Stomach (tissue), 9 donors: ENCODE data around the gene HMOX2. TPM values are rescaled to one million over a fixed set of nuclear protein-coding genes. Genes with fewer than 3 reads are reported as not detected.

Experiments used
- DNase-seq, 2 donors: peaks; one replicate each; pipeline versions ENCODE4 v3.0.0 to v3.0.0-alpha.2; 2013 to 2019
- H3K27ac ChIP-seq, 5 donors: fragments of 200-600 bp in 4 of 5; sonication (generic) in 4 of 5; one replicate each; pipeline ENCODE4 v1.5.1; 2013 to 2019; ENCODE audit warnings: mild to moderate bottlenecking in 1 of 5, moderate library complexity in 1 of 5
- H3K27me3 ChIP-seq, 3 donors: fragments of 200-600 bp; sonication (generic); one replicate each; pipeline ENCODE4 v1.5.1; 2017 to 2019; ENCODE audit warnings: mixed run types in 1 of 3
- H3K36me3 ChIP-seq, 4 donors: fragments of 200-600 bp; sonication (generic); 1 replicate in 3 of 4; 2 replicates in 1 of 4; pipeline ENCODE4 v1.5.1; 2016 to 2019
- H3K4me1 ChIP-seq, 4 donors: fragments of 200-600 bp; sonication (generic); one replicate each; pipeline ENCODE4 v1.5.1; 2016 to 2019
- H3K4me3 ChIP-seq, 4 donors: fragments of 200-600 bp; sonication (generic) in 3 of 4; one replicate each; pipeline ENCODE4 v1.5.1; 2016 to 2019; ENCODE audit warnings: mild to moderate bottlenecking in 1 of 4
- H3K9me3 ChIP-seq, 4 donors: fragments of 200-600 bp; sonication (generic); one replicate each; pipeline ENCODE4 v1.5.1; 2016 to 2019
- EP300 ChIP-seq: sonication (generic); formaldehyde crosslinking; IDR thresholded peaks from one replicate; pipeline ENCODE4 v1.6.1; 2017; ENCODE audit warnings: antibody characterized with exemption
- POLR2A ChIP-seq, 4 donors: fragments of 450-650 bp; IDR thresholded peaks; one replicate each; pipeline ENCODE4 v1.6.1; 2016; ENCODE audit warnings: antibody characterized with exemption in 4 of 4, control low read depth in 2 of 4, mild to moderate bottlenecking in 1 of 4, moderate library complexity in 1 of 4
- POLR2AphosphoS5 ChIP-seq, 3 donors: sonication (generic); formaldehyde crosslinking; IDR thresholded peaks; one replicate each; pipeline ENCODE4 v1.6.1; 2016; ENCODE audit warnings: antibody characterized with exemption in 3 of 3
- WGBS, 5 donors: extraction: QIAGEN DNeasy Blood & Tissue Kit in 3 of 5; methylation state at CpG; one replicate each; pipeline versions ENCODE4 v1.1.5 to v1.1.7; 2013 to 2018; 5-methylcytosine and 5-hydroxymethylcytosine counted together
- intact Hi-C: fragments of 100-400 bp; cut with DNase I; formaldehyde crosslinking; loops from one replicate; pipeline ENCODE4 v1.15.1; 2023; ENCODE audit warnings: low total_unique reads
- polyA plus RNA-seq, 3 donors: library from polyadenylated mRNA; stranded (reverse); fragments of 200-250 nt; gene quantifications; one replicate each; pipeline ENCODE4 v1.2.3, GENCODE V29; 2013
- total RNA-seq, 5 donors: library from RNA; depleted of rRNA; stranded (reverse); fragments of >200 nt; gene quantifications; one replicate each; pipeline versions ENCODE4 v1.1.0 to v1.2.3, GENCODE V29; 2014 to 2016
- TF ChIP-seq, protein P1 (sequence below), 7 experiments: fragments of 450-650 bp in 4 of 7; fragments of 200-600 bp in 3 of 7; sonication (generic) in 3 of 7; IDR thresholded peaks; one replicate each; pipeline ENCODE4 v1.5.1; 2016 to 2019; ENCODE audit warnings: antibody characterized with exemption in 7 of 7, control low read depth in 2 of 7, mild to moderate bottlenecking in 1 of 7
- donor health status: healthy with polysubstance abuse.
- donor health status: Bipolar disorder and iron deficiency.
- donor health status: healthy.

The HMOX2 gene
- total and polyA plus RNA-seq, 8 donors = 6.4 to 175 (median 70.2) TPM

DNA sequence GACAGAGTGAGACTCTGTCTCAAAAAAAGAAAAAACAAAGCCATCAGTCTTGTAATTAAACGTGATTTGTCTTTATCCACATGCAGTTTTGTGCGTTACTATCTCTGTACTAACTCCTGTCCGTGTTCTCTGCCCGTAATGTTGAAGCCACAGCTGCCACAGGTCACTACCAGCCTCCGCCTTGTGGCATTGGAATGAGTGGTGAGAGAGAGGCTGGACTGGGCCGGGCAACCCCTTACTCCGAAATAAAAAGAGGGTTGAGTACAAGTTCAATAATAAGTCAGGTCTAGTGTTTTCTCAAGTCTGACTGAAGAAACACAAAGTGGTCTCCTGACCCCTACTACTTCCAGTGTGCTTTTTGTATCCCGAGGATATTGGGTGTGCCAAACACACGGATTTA, 45.2 kb upstream of the HMOX2 start:
- TF ChIP-seq EP300 (no peak), POLR2A (IDR thresholded peaks at IDR 0.05) (no peak), POLR2AphosphoS5 (IDR thresholded peaks at IDR 0.05) (no peak)
- TF ChIP-seq, protein P1, sequence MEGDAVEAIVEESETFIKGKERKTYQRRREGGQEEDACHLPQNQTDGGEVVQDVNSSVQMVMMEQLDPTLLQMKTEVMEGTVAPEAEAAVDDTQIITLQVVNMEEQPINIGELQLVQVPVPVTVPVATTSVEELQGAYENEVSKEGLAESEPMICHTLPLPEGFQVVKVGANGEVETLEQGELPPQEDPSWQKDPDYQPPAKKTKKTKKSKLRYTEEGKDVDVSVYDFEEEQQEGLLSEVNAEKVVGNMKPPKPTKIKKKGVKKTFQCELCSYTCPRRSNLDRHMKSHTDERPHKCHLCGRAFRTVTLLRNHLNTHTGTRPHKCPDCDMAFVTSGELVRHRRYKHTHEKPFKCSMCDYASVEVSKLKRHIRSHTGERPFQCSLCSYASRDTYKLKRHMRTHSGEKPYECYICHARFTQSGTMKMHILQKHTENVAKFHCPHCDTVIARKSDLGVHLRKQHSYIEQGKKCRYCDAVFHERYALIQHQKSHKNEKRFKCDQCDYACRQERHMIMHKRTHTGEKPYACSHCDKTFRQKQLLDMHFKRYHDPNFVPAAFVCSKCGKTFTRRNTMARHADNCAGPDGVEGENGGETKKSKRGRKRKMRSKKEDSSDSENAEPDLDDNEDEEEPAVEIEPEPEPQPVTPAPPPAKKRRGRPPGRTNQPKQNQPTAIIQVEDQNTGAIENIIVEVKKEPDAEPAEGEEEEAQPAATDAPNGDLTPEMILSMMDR (IDR thresholded peaks at IDR 0.05) = no peak
- H3K9me3 ChIP-seq = no peaks in the 10 kb centered on the region
- no peak for DNase-seq
- WGBS, 5 donors = 87 to 93% (median 88%) methylated on average over 9 of the region's 9 CpGs
- peaks cover 13 to 60% (median 44%) of the 10 kb centered on the region in 4 donors for H3K36me3 ChIP-seq
- H3K27ac ChIP-seq = no peak overlapping the region
- intact Hi-C loops = no loop called here
- peaks cover 15 to 41% (median 31%) of the 10 kb centered on the region in 4 donors for H3K4me1 ChIP-seq
- H3K4me3 ChIP-seq = no peak overlapping the region
- no peaks in the 10 kb centered on the region for H3K27me3 ChIP-seq

DNA sequence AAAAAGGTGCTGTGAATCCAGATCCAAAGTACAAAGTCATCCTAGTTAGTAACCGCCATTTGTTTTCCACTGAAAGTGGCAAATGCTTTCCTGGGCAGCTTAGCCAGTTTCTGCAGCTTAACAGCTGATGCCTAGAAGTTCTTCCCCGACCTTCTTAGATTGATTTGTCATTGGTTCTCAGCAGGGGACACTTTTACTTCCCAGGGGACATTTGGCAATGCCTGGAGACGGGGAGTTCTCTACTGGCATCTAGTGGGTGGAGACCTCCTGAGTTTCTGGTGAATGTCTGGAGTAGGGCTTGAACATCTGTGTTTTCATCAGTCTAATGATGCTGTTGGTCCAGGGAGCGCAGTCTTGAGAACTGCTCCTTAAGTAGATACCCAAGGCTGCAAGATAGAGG, 43.0 kb upstream of the HMOX2 start:
- H3K36me3 ChIP-seq = peaks cover 24 to 82% (median 62%) of the 10 kb centered on the region in 4 donors
- peaks cover 0 to 23% (median 11%) of the 10 kb centered on the region in 4 donors for H3K4me1 ChIP-seq
- H3K9me3 ChIP-seq = no peaks in the 10 kb centered on the region
- peak overlapping the region in 2 of 5 donors; percentile 33 to 62 for H3K27ac ChIP-seq
- intact Hi-C loops = no loop called here
- DNase-seq = no peak
- H3K27me3 ChIP-seq = no peaks in the 10 kb centered on the region
- TF ChIP-seq POLR2A (IDR thresholded peaks at IDR 0.05) (no peak), POLR2AphosphoS5 (IDR thresholded peaks at IDR 0.05) (no peak)
- 85 to 91% (median 88%) methylated on average over 4 of the region's 4 CpGs for WGBS, 5 donors
- H3K4me3 ChIP-seq = peak overlapping the region in 1 of 4 donors; percentile 11

DNA sequence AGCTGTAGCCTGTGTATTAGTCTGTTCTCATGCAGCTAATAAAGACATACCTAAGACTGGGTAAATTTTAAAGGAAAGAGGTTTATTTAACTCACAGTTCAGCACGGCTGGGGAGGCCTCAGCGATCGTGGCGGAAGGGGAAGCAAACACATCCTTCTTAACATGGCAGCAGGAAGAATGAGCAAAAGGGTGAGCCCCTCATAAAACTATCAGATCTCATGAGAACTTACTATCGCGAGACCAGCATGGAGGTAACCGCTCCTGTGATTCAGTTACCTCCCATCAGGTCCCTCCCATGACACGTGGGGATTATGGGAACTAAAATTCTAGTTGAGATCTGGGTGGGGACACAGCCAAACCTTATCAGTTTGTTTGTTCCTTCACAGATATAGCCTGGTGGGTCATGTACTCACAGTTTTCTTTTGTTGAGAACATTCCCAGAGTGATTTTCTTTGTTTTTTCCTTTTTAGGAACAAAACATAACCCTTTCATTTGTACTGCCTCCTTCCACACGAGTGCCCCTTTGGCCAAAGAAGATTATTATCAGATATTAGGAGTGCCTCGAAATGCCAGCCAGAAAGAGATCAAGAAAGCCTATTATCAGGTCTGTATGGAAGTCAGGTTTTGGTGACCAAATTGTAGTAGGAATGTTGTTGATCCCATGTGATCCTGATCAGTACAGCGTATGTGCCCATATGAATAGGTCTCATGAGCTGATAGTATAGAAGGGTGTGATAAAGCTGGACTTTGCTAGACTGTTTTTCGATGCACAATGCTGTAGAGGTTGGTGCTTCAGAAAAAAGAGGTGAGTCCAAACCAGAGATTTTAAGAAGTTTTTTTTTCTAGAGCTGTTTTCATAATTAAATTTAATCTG, 42.0 kb upstream of the HMOX2 start:
- intact Hi-C loops = no loop called here
- peaks cover 0 to 23% (median 10%) of the 10 kb centered on the region in 4 donors for H3K4me1 ChIP-seq
- TF ChIP-seq POLR2A (IDR thresholded peaks at IDR 0.05) (no peak), POLR2AphosphoS5 (IDR thresholded peaks at IDR 0.05) (peak in 1 of 3 donors; percentile 75)
- 28 to 58% (median 51%) methylated on average over 12 of the region's 12 CpGs for WGBS, 5 donors
- H3K4me3 ChIP-seq = peak overlapping the region in 1 of 4 donors; percentile 11
- peak in 1 of 2 donors; percentile 83 for DNase-seq
- H3K9me3 ChIP-seq = no peaks in the 10 kb centered on the region
- peak overlapping the region; percentile 38 to 65 (median 51) for H3K27ac ChIP-seq
- no peaks in the 10 kb centered on the region for H3K27me3 ChIP-seq
- H3K36me3 ChIP-seq = peaks cover 28 to 90% (median 71%) of the 10 kb centered on the region in 4 donors

DNA sequence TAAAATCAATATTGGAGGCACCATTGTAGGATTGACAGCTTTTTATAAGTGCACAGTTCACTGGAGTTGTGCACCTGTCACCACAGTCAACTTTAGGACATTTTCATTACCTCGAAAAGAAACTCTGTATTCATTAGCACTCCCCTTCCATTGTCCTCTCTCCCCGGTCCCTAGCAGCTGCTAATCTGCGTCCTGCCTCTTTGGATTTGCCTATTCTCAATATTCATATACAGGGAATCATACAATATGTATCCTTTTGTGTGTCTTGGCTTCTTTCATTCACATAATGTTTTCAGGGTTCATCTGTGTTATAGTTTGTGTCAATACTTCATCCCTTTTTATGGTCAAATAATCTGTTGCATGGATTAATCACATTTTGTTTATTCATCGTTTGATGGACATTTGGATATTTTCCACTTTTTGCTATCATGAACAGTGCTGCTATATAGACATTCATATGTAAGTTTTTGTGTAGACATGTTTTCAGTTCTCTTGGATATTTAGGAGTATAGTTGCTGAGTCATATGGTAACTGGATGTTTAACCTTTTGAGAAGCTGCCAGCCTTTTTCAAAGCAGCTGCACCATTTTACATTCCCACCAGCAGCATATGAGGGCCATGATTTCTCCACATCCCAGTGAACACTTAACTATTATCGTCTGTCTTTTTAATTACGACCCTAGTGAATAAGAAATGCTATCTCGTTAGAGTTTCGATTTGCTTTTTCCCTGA, 40.7 kb upstream of the HMOX2 start:
- peak overlapping the region in 1 of 5 donors; percentile 44 for H3K27ac ChIP-seq
- intact Hi-C loops = no loop called here
- 70 to 85% (median 77%) methylated on average over 8 of the region's 8 CpGs for WGBS, 5 donors
- no peak for DNase-seq
- no peak overlapping the region for H3K4me3 ChIP-seq
- H3K36me3 ChIP-seq = peaks cover 41 to 96% (median 79%) of the 10 kb centered on the region in 4 donors
- H3K27me3 ChIP-seq = no peaks in the 10 kb centered on the region
- H3K4me1 ChIP-seq = peaks cover 0 to 23% (median 10%) of the 10 kb centered on the region in 4 donors
- TF ChIP-seq, protein P1 (IDR thresholded peaks at IDR 0.05) = no peak
- TF ChIP-seq POLR2A (IDR thresholded peaks at IDR 0.05) (no peak), EP300 (no peak), POLR2AphosphoS5 (IDR thresholded peaks at IDR 0.05) (no peak)
- H3K9me3 ChIP-seq = no peaks in the 10 kb centered on the region

DNA sequence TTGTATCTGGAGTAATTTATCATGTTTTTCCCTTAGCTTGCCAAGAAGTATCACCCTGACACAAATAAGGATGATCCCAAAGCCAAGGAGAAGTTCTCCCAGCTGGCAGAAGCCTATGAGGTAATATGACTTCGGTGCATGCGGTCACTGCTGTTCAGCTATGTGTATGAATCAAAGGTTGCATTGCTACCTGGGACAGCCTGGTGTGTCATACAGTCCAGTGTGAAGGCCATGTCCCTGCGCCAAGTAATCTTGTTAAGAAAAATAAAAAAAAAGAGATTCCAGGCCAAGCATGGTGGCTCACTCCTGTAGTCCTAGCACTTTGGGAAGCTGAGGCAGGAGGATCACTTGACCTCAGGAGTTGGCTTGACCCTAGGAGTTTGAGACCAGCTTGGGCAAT, 38.8 kb upstream of the HMOX2 start:
- no peak for DNase-seq
- WGBS, 5 donors = 95 to 99% (median 98%) methylated on average over 3 of the region's 3 CpGs
- Histone ChIP-seq H3K36me3 (peaks cover 52 to 99% (median 82%) of the 10 kb centered on the region in 4 donors), H3K9me3 (no peaks in the 10 kb centered on the region), H3K4me3 (no peak overlapping the region), H3K4me1 (peaks cover 0 to 23% (median 10%) of the 10 kb centered on the region in 4 donors), H3K27me3 (no peaks in the 10 kb centered on the region), H3K27ac (no peak overlapping the region)
- intact Hi-C loops = no loop called here
- TF ChIP-seq EP300 = no peak
- TF ChIP-seq, protein P1 (IDR thresholded peaks at IDR 0.05) = no peak
- no peak for TF ChIP-seq POLR2AphosphoS5 (IDR thresholded peaks at IDR 0.05)
- TF ChIP-seq POLR2A (IDR thresholded peaks at IDR 0.05) = no peak
